Cortex of kidney (tissue), 1 donor: ENCODE measurements around the gene SLC38A9.
"Not testable (repeated sequence)": the region's sequence is repeated elsewhere in the genome, so short reads cannot be mapped to it uniquely, and the experiment has no call there.

ENCODE experiments used
- DNase-seq: peaks from one replicate; lab custom pipeline; 2025; lab: John Stamatoyannopoulos, UW

The SLC38A9 gene, protein sequence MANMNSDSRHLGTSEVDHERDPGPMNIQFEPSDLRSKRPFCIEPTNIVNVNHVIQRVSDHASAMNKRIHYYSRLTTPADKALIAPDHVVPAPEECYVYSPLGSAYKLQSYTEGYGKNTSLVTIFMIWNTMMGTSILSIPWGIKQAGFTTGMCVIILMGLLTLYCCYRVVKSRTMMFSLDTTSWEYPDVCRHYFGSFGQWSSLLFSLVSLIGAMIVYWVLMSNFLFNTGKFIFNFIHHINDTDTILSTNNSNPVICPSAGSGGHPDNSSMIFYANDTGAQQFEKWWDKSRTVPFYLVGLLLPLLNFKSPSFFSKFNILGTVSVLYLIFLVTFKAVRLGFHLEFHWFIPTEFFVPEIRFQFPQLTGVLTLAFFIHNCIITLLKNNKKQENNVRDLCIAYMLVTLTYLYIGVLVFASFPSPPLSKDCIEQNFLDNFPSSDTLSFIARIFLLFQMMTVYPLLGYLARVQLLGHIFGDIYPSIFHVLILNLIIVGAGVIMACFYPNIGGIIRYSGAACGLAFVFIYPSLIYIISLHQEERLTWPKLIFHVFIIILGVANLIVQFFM

DNA sequence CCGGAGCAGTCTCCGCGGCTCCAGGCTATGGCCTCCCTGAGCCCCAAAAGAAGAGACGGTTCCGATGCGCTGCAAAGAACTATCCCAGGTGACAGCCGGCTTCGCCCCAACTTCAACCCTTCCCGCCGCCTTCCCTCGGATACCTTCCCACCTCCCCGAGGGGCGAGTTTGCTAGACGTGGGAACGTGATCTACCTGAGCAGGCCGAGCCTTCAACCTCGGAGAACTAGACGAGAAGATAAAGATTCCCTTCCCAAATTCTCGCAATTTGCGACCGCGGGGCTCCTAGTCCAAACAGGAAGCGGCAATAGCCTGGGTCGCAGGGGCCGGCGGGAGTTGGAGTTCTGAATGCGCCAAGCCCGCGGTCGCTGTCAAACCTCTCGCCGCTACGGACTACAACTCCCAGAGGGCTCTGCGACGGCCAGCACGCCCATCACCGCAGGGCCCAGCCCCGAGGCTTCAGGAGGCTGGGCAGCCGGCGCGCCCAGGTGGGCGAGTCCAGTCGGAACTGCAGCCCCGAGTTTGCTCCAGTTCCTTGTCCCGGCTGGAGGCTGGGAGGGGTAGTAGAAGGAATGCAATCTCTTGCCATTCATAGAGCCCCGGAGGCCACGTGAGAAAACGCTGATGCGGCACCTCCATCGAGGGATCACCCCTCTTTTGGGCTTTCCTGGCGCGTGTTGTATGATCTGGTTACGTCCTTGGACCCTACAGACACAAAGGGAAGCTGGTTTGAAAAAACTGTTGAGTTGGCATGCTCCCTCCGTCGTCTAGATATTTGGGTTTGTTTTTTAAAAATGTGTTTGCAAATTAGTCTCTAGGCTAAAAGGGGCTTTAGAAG lies at the start of gene SLC38A9:
TSS of gene SLC38A9 (minus strand) at position 302 of the 837 bp plus-strand sequence. CDS start 14,366 bp downstream, outside the sequence.
- DNase-seq = no peak

DNA sequence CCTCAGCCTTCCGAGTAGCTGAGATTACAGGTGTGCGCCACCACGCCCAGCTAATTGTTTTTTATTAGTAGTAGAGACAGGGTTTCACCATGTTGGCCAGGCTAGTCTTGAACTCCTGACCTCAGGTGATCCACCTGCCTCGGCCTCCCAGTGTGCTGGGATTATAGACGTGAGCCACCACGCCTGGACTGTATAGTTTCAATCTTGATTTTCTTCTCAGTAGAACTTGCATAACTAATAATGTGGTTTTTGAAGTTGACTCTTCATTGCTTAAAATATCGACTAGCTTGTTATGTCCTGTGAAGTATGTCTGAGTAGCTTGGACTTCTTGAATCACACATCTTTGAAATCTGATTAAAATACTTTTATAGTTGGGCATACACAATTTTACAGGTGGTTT lies 49.6 kb upstream of the SLC38A9 start:
- not testable (repeated sequence) for DNase-seq

- DNase-seq = no peak
Observed at GRCh38 chr5:55758714-55759113, 46.6 kb upstream of the SLC38A9 start.

- DNase-seq = no peak
Observed at GRCh38 chr5:55758231-55758630, 46.1 kb upstream of the SLC38A9 start.

- no peak for DNase-seq
Observed at GRCh38 chr5:55750499-55750898, 38.4 kb upstream of the SLC38A9 start.

GRCh38 chr5:55750063-55750462 lies 37.9 kb upstream of the SLC38A9 start:
- DNase-seq = no peak

DNA sequence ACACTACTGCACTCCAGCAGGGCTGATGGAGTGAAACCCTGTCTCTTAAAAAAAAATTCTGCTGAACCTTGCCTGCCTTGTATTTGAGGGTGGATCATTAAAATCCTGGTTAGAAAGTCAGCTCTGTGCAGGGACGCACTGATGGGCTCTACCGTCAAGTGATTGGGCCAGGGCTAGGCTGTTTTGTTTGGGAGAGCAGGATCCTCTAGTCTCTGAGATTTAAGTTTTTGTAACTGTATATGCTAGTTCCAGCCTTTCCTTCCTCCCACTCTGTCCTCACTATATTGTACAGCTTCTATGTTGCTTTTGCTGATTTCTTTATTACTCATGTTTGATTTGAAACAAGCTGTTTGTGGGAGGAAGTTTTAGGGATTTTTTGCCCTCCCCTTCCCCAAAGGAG lies 37.3 kb upstream of the SLC38A9 start:
- DNase-seq = no peak

GRCh38 chr5:55747778-55748318 lies 35.7 kb upstream of the SLC38A9 start:
- DNase-seq = no peak

DNA sequence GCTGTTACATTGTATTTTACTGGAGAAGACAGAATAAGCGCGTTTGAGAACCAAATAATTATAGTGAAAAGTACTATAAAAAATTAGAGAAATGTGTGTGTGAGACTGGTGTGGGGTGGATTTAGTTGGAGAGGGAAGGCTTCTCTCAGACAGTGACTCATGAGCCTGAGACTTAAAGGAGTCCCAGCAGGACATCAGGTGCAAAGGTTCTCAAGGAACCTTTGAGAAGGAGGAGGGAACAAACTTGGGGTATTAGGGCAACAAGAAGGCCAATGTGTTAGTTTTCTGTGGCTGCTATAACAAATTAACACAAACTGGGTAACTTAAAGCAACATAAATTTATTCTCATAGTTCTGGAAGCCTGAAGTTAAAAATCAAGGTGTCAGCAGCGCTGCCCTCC lies 30.7 kb upstream of the SLC38A9 start:
- no peak for DNase-seq

GRCh38 chr5:55737793-55738192 lies 25.7 kb upstream of the SLC38A9 start, which contains the start of gene DDX4:
TSS of gene DDX4 (plus strand) at chr5:55738061. CDS start at chr5:55738964, 903 bp downstream.
- DNase-seq = no peak

DNA sequence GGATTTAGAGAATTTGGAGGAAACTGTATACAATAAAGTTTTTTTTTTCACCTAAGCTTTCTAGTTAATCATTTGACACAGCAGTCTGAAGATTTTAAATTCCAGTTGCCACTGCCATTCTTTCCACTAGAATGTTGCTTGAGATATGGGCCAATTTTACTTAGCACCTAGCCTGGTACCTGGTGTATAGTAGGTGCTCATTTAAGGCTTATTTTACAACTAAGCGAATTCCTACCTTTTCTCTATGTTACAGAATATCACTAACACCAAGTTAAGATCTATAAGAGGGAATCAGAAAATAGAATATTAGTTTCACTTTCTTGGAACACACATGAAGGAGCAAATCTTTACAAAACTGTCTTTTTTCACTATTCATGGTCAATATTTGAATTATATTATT lies 22.5 kb upstream of the SLC38A9 start:
- no peak for DNase-seq

DNA sequence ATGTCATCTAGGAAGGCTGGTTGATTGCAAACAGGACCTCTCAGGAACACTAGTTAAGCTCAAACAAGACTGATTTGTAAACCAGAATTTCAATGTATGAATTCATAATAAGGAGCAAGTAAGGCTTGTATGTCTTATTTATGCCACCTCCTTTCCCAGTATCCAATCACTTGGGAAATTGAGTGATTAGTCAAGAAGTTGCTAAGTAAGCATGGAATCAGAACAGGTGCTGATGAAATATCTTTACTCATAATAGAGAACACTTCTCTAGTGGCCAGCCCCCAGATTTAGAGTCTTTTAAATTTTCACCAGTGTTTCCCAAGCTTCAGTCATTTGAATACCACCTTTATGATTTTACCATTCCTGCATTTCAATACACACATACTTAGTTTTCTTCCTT lies 20.5 kb upstream of the SLC38A9 start:
- no peak for DNase-seq

- no peak for DNase-seq
Observed at GRCh38 chr5:55731848-55732247, 19.7 kb upstream of the SLC38A9 start.

DNA sequence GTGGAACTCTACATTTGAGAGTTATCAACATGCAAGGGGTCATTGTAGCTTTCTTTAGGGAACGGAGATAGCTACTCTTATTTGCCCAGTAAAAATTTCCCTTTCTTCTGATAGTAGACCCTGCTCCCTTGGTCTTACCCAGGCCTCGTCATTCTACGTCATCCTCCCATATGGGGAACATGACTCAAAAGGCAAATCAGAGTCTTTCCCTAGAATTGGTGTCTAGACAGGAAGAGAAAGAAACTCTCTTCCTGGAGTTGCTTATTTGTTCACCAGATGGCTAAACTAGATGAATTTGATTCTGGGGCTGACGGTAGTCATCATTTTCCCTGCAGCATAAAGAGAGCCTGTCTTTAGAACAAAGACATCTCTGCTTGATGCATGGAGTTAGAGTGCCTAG lies 12.2 kb upstream of the SLC38A9 start:
- no peak for DNase-seq

GRCh38 chr5:55720188-55720703 lies 8.1 kb upstream of the SLC38A9 start:
- no peak for DNase-seq

DNA sequence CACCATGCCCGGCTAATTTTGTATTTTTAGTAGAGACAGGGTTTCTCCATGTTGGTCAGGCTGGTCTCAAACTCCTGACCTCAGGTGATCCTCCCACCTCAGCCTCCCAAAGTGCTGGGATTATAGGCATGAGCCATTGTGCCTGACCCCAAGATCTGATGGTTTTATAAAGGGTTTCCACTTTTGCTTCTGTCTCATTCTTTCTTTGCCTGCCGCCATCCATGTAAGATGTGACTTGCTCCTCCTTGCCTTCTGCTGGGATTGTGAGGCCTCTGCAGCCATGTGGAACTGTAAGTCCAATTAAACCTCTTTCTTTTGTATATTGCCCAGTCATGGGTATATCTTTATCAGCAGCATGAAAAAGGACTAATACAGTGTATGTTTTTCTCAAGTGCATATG lies 6.9 kb upstream of the SLC38A9 start:
- DNase-seq = not testable (repeated sequence)

GRCh38 chr5:55715519-55716078 lies 3.5 kb upstream of the SLC38A9 start:
- no peak for DNase-seq

- DNase-seq = no peak
Observed at GRCh38 chr5:55714749-55715148, 2.6 kb upstream of the SLC38A9 start.

DNA sequence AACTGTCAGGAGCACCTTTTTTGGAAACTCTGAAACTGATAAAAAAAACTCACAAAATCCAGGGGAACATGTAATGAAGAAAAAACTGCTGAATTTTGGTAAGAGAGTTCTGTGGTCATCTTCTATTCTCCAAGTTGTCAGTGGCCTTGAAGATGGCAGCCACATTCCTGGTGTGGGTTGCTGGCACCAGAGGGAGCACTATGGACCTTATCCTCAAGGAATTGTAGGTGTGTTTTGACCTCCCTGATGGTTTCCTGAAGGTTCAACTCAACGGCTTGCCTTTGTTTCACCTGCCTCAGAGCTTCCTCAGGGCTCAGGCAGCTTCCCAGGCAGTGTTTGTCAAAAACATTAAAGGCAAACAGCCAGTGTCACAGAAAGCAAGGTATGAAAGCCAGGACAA lies 2.2 kb upstream of the SLC38A9 start:
- no peak for DNase-seq

- no peak for DNase-seq
Observed at GRCh38 chr5:55713871-55714270, 1.7 kb upstream of the SLC38A9 start.

DNA sequence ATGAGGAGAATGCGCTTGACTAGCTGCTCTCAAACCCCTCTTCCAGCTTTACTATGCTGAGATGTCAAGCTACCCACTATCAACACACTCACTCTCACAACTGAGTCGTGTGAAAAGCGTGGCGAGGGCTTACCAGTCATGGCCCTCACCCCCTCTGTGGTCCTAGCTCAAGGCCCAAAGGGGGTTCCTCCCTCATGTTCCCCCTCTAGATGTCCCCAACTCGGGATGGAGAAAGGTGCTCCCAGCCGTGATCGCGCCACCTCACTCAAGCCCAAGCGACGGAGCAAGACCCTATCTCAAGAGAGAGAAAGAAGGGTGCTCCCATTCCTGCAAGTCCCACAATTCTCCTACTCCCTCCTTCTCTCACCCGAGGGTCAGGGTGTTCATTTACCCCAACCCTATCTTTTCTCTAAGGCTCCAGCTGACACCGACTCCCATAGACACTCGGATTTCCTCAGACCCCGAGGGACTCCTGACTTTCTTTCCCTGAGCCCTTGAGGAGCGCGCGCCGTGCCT lies 559 bp downstream of the SLC38A9 start:
- no peak for DNase-seq

- no peak for DNase-seq
Observed at GRCh38 chr5:55708732-55709131, 3.4 kb downstream of the SLC38A9 start.
